Mucosa of descending colon (tissue), 3 donors: Measurements from ENCODE around the gene CEP104. TPM values are rescaled to one million over a fixed set of nuclear protein-coding genes. Genes with fewer than 3 reads are reported as not detected.

Source experiments
- ATAC-seq: fragments of 200-7000 bp; cut with Tn5 transposase; one replicate; pipeline ENCODE4 v1.9.1; 2020; ENCODE audit warnings: mild to moderate bottlenecking, moderate library complexity
- DNase-seq, 3 donors: peaks; one replicate each; pipeline ENCODE4 v3.0.0-alpha.2; 2020
- H3K36me3 ChIP-seq: fragments of 200-600 bp; one replicate; pipeline ENCODE4 v1.8.0; 2021; ENCODE audit warnings: low read depth, mild to moderate bottlenecking
- H3K4me1 ChIP-seq: fragments of 200-600 bp; one replicate; pipeline ENCODE4 v1.8.0; 2021; ENCODE audit warnings: low read depth, mild to moderate bottlenecking
- H3K4me3 ChIP-seq: fragments of 200-600 bp; one replicate; pipeline ENCODE4 v1.8.0; 2021; ENCODE audit warnings: mild to moderate bottlenecking
- H3K9me3 ChIP-seq: fragments of 200-600 bp; one replicate; pipeline ENCODE4 v1.8.0; 2021; ENCODE audit warnings: mild to moderate bottlenecking
- CTCF ChIP-seq: fragments of 200-600 bp; IDR thresholded peaks from one replicate; pipeline ENCODE4 v1.8.0; 2022; ENCODE audit warnings: antibody characterized with exemption, mild to moderate bottlenecking
- intact Hi-C, 2 donors: fragments of 100-400 bp; cut with DNase I in 1 of 2; cut with micrococcal nuclease in 1 of 2; formaldehyde crosslinking; loops; one replicate each; pipeline versions ENCODE4 v1.11.0 to v1.11.1; 2022; cut with DNase I, micrococcal nuclease
- total RNA-seq, 3 donors: library from RNA; stranded (reverse); fragmentation: NEBNext Ultra II Directional in 2 of 3; extraction: Animal tissue kit (Norgen Biotek cat#: 25700) in 2 of 3; gene quantifications; one replicate each; pipeline versions ENCODE4 v1.2.1 to v1.2.4, GENCODE V29; 2021 to 2023
- donor health status: DM: no; HTN: no; CAD: no; lungs with moderate emphysema.
- donor health status: DM: no; HTN: no; CAD: no.
- donor health status: DM: no; HTN: yes; CAD: no.

Gene CEP104
- total RNA-seq, 3 donors from 2014 or later, result 33.4 to 62.0 (median 36.1) TPM

DNA sequence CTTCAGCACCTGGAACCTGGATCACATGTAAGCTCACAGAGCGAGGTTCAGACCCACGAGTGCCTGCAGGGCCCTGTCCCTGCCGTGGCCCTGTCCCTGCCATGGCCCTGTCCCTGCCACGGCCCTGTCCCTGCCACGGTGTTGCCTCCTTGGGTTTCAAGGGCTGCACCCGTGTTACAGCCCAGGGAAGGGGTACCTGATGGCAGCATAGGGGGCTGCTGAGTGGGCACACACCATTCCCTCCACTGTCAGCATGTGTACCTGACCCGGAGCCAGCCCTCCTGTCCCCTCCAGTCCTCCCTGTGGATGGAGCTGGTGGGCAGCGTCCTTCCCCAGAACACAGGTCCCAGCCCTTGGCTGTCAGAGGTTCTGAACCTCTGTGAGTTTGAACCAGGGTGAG, 15.5 kb upstream of the CEP104 start:
- H3K4me1 ChIP-seq, result no peaks in the 10 kb centered on the region
- no peak overlapping the region for H3K4me3 ChIP-seq
- intact Hi-C loops, result no loop called here
- DNase-seq (no peak), ATAC-seq (no peak)
- no peaks in the 10 kb centered on the region for H3K9me3 ChIP-seq
- TF ChIP-seq CTCF, result no peak
- no peaks in the 10 kb centered on the region for H3K36me3 ChIP-seq

DNA sequence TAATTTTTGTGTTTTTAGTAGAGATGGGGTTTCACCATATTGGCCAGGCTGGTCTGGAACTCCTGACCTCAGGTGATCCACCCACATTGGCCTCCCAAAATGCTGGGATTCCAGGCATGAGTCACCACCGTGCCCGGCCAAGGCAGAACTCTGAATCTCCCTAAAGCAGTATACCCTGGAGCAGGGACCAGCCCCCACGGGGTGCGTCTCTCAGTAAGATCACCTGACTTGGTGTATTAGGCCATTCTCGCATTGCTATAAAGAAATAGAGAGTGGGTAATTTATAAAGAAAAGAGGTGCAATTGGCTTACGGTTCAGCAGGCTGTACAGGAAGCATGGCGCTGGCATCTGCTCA, 14.4 kb upstream of the CEP104 start:
- H3K4me3 ChIP-seq, result no peak overlapping the region
- no peak for TF ChIP-seq CTCF
- H3K9me3 ChIP-seq, result no peaks in the 10 kb centered on the region
- H3K4me1 ChIP-seq, result no peaks in the 10 kb centered on the region
- intact Hi-C loops, result no loop called here
- ATAC-seq (no peak), DNase-seq (no peak)
- no peaks in the 10 kb centered on the region for H3K36me3 ChIP-seq

GRCh38 chr1:3869751-3870301, 12.8 kb upstream of the CEP104 start:
- Histone ChIP-seq H3K4me1 (no peaks in the 10 kb centered on the region), H3K4me3 (no peak overlapping the region), H3K36me3 (no peaks in the 10 kb centered on the region), H3K9me3 (no peaks in the 10 kb centered on the region)
- ATAC-seq (peak; percentile 60), DNase-seq (peak in 1 of 3 donors; percentile 18)
- TF ChIP-seq CTCF, result no peak
- intact Hi-C loops, result no loop called here

DNA sequence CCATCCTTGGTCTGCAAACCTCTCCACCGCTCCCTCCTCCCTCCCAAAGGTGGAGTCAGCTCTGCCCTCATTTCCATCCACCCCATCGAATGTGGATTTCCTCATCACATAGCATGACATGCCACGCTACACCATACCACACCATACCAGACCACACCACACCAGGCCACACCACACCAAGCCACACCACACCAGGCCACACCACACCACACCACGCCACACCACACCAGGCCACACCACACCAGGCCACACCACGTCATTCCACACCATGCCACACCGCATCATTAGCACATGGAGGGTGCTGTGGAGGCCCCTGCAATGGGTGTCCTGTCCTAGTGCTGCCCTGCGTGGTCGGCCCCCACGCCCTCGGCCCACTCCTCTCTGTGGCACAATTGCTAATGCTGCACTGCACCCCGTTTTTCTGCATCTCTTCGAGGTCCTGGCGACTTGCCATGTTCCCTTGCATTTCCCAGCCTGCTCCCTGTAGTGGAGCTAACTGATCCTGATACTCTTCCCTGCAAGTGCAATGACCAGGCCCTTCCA, 11.5 kb upstream of the CEP104 start:
- no peaks in the 10 kb centered on the region for H3K4me1 ChIP-seq

GRCh38 chr1:3865606-3866160, 8.7 kb upstream of the CEP104 start:
- ATAC-seq (no peak), DNase-seq (no peak)
- Histone ChIP-seq H3K9me3 (no peaks in the 10 kb centered on the region), H3K4me3 (no peak overlapping the region), H3K36me3 (no peaks in the 10 kb centered on the region), H3K4me1 (no peaks in the 10 kb centered on the region)
- TF ChIP-seq CTCF, result no peak
- intact Hi-C loops, result no loop called here

More for the DNA sequence above, 11.5 kb upstream of the CEP104 start:
- TF ChIP-seq CTCF, result no peak
- no peaks in the 10 kb centered on the region for H3K36me3 ChIP-seq
- H3K9me3 ChIP-seq, result no peaks in the 10 kb centered on the region
- intact Hi-C loops, result no loop called here
- DNase-seq, result no peak
- peak; percentile 27 for ATAC-seq
- H3K4me3 ChIP-seq, result no peak overlapping the region

DNA sequence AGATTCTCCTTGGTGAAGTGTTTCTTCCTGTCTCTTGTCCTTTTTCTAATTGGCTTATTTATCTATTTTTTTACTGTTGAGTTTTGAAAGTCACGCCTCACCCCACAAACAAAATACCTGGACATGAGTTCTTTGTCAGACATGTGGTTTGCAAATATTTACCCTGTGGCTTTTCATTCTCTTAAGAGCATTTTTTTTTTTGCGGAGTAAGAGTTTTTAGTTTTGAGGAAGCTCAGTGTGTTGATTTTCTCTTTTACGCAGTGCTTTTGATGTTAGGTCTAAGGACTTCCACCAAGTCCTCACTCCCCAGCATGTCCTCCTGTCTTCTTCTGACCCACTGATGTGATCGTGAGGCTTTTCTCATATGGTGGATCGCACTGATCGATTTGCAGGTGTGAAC, 7.9 kb upstream of the CEP104 start:
- H3K36me3 ChIP-seq, result no peaks in the 10 kb centered on the region
- no peak for TF ChIP-seq CTCF

More for the DNA sequence above, 7.9 kb upstream of the CEP104 start:
- intact Hi-C loops, result no loop called here
- ATAC-seq, result no peak
- H3K9me3 ChIP-seq, result no peaks in the 10 kb centered on the region
- no peak for DNase-seq
- no peak overlapping the region for H3K4me3 ChIP-seq
- H3K4me1 ChIP-seq, result no peaks in the 10 kb centered on the region
